HCT116 (cell line): ENCODE measurements around the gene TDRD12. TPM values are rescaled to one million over a fixed set of nuclear protein-coding genes. Genes with fewer than 3 reads are reported as not detected.
"Not testable (repeated sequence)": the region's sequence is repeated elsewhere in the genome, so short reads cannot be mapped to it uniquely, and the experiment has no call there.

Experiments used
- ATAC-seq: fragments of 200-7000 bp; cut with Tn5 transposase; 2 replicates; pipeline ENCODE4 v1.9.1; 2020; ENCODE audit warnings: mild to moderate bottlenecking, moderate library complexity
- BruUV-seq: library from RNA; stranded (reverse); fragments of 400-500 nt; replicated peaks from 2 replicates; lab custom pipeline; 2021; lab: Mats Ljungman, UMichigan
- CTCF ChIA-PET: fragments of 300-600 bp; sonication (Branson Sonifier 250); formaldehyde crosslinking; loops from one replicate; lab custom pipeline; 2021; ENCODE audit warnings: antibody characterized with exemption; lab: Charles Lee
- POLR2A ChIA-PET: fragments of 300-600, 350-600 bp; sonication (Branson Sonifier 250); formaldehyde crosslinking; loops from one replicate; lab custom pipeline; 2021; ENCODE audit warnings: antibody characterized with exemption; lab: Charles Lee
- RAD21 ChIA-PET, 2 experiments: fragments of 300-600 bp; sonication (Branson Sonifier 250); formaldehyde crosslinking; loops; one replicate each; lab custom pipeline; 2023; ENCODE audit warnings: low total read pairs in 2 of 2; ENCODE audit not compliant: uncharacterized antibody in 2 of 2, unreplicated experiment in 2 of 2, low non-redundant PET in 1 of 2; lab: Charles Lee
- DNase-seq: peaks from one replicate; pipeline ENCODE4 v3.0.0-alpha.2; 2010; ENCODE audit warnings: low read depth, low spot score
- H2AFZ ChIP-seq: fragments of 200-600 bp; shearing (Covaris generic), sonication (generic); 2 replicates; pipeline ENCODE4 v1.6.1; 2017; ENCODE audit warnings: low read depth, mixed run types, mixed read lengths, antibody characterized with exemption, low read length; ENCODE audit not compliant: poor library complexity, severe bottlenecking
- H3K27ac ChIP-seq: 2 replicates; pipeline ENCODE4 v1.5.1; 2012; ENCODE audit warnings: low read depth, low read length
- H3K27me3 ChIP-seq: fragments of 200-600 bp; sonication (generic); 2 replicates; pipeline ENCODE4 v1.6.1; 2016; ENCODE audit warnings: mixed run types, low read length, mixed read lengths; ENCODE audit not compliant: insufficient read depth
- H3K36me3 ChIP-seq, 2 experiments: fragments of 200-500 bp in 1 of 2; fragments of 200-600 bp in 1 of 2; sonication (Bioruptor generic) in 1 of 2; sonication (generic) in 1 of 2; 2 replicates each; pipeline versions ENCODE4 v1.5.1 to v1.6.1; 2014 to 2016; ENCODE audit warnings: low read length in 2 of 2, inconsistent platforms in 1 of 2, mixed read lengths in 1 of 2, mixed run types in 1 of 2; ENCODE audit not compliant: insufficient read depth in 2 of 2, control insufficient read depth in 1 of 2
- H3K4me1 ChIP-seq, 2 experiments: fragments of 200-600 bp in 1 of 2; sonication (generic) in 1 of 2; 2 replicates each; pipeline versions ENCODE4 v1.5.1 to v1.6.1; 2012 to 2017; ENCODE audit warnings: low read length in 2 of 2, inconsistent platforms in 1 of 2, mild to moderate bottlenecking in 1 of 2, mixed read lengths in 1 of 2, mixed run types in 1 of 2, moderate library complexity in 1 of 2; ENCODE audit not compliant: insufficient read depth in 2 of 2, control insufficient read depth in 1 of 2
- H3K4me2 ChIP-seq: fragments of 200-600 bp; sonication (generic); 2 replicates; pipeline ENCODE4 v1.6.1; 2017; ENCODE audit warnings: mixed run types, low read length, mixed read lengths
- H3K4me3 ChIP-seq, 2 experiments: fragments of 200-600 bp in 1 of 2; sonication (generic) in 1 of 2; replicated peaks in 1 of 2; 2 replicates each; pipeline ENCODE4 v1.5.1; 2011 to 2016; ENCODE audit warnings: low read length in 2 of 2, control low read depth in 1 of 2, low read depth in 1 of 2, mild to moderate bottlenecking in 1 of 2, mixed read lengths in 1 of 2, mixed run types in 1 of 2
- H3K79me2 ChIP-seq: fragments of 200-600 bp; sonication (generic); 2 replicates; pipeline ENCODE4 v1.6.1; 2017; ENCODE audit warnings: mild to moderate bottlenecking, mixed run types, low read length, moderate library complexity, mixed read lengths; ENCODE audit not compliant: insufficient read depth
- H3K9ac ChIP-seq: fragments of 200-600 bp; sonication (generic); 2 replicates; pipeline ENCODE4 v1.6.1; 2016; ENCODE audit warnings: low read length, mixed read lengths
- H3K9me2 ChIP-seq: fragments of 200-600 bp; sonication (generic), shearing (Covaris generic); 2 replicates; pipeline ENCODE4 v1.6.1; 2017; ENCODE audit warnings: mixed run types, mild to moderate bottlenecking, moderate library complexity; ENCODE audit not compliant: insufficient read depth
- H3K9me3 ChIP-seq, 2 experiments: fragments of 200-500 bp in 1 of 2; fragments of 200-600 bp in 1 of 2; sonication (Bioruptor generic) in 1 of 2; sonication (generic) in 1 of 2; 2 replicates each; pipeline ENCODE4 v1.6.1; 2014 to 2017; ENCODE audit warnings: low read length in 2 of 2, mixed read lengths in 2 of 2, inconsistent platforms in 1 of 2, low read depth in 1 of 2, mild to moderate bottlenecking in 1 of 2, mixed run types in 1 of 2, moderate library complexity in 1 of 2; ENCODE audit not compliant: control insufficient read depth in 1 of 2, insufficient read depth in 1 of 2
- H4K20me1 ChIP-seq: fragments of 200-600 bp; sonication (generic), shearing (Covaris generic); 2 replicates; pipeline ENCODE4 v1.6.1; 2017; ENCODE audit warnings: mixed run types, mild to moderate bottlenecking, moderate library complexity; ENCODE audit not compliant: insufficient read depth
- intact Hi-C: fragments of 100-400 bp; cut with micrococcal nuclease; formaldehyde crosslinking; loops from 2 replicates; pipeline ENCODE4 v1.10.0; 2022
- total RNA-seq: library from RNA; stranded (reverse); gene quantifications from one replicate; pipeline ENCODE4 v1.2.1, GENCODE V29; 2021; ENCODE audit not compliant: unreplicated experiment

TDRD12 gene
- total RNA-seq, 1 experiment from 2014 or later = 0.30 TPM

DNA sequence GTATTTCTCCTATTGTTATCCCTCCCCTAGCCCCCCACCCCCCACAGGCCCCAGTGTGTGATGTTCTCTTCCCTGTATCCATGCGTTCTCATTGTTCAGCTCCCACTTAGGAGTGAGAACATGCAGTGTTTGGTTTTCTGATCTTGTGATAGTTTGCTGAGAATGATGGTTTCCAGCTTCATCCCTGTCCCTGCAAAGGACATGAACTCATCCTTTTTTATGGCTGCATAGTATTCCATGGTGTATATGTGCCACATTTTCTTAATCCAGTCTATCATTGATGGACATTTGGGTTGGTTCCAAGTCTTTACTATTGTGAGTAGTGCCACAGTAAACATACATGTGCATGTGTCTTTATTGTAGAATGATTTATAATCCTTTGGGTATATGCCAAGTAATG lies 62.5 kb downstream of the TDRD12 start:
- H3K27ac ChIP-seq, H3K9me3 ChIP-seq, DNase-seq, H3K27me3 ChIP-seq, intact Hi-C loops, H4K20me1 ChIP-seq, H3K9ac ChIP-seq, ATAC-seq, BruUV-seq, H3K79me2 ChIP-seq, H2AFZ ChIP-seq, H3K9me2 ChIP-seq, H3K4me3 ChIP-seq, H3K4me1 ChIP-seq, H3K4me2 ChIP-seq, POLR2A ChIA-PET, H3K36me3 ChIP-seq, CTCF ChIA-PET, RAD21 ChIA-PET: not testable (repeated sequence)

DNA sequence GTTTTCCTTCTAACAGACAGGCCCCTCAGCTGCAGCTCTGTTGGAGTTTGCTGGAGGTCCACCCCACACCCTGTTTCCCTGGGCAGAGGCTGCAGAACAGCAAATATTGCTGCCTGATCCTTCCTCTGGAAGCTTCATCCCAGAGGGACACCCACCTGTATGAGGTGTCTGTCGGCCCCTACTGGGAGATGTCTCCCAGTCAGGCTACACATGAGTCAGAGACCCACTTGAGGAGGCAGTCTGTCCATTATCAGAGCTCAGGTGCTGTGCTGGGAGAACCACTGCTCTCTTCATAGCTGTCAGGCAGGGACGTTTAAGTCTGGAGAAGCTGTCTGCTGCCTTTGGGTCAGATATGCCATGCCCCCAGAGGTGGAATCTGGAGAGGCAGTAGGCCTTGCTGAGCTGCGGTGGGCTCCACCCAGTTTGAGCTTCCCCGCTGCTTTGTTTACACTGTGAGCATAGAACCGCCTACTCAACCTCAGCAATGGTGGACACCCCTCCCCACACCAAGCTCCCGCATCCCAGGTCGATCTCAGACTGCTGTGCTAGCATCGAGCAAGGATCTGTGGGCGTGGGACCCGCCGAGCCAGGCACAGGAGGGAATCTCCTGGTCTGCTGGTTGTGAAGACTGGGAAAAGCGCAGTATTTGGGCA lies 67.7 kb downstream of the TDRD12 start:
- H3K9ac ChIP-seq, H3K27ac ChIP-seq, H3K9me3 ChIP-seq, BruUV-seq, H3K4me2 ChIP-seq, H3K36me3 ChIP-seq, ATAC-seq, RAD21 ChIA-PET, intact Hi-C loops, H4K20me1 ChIP-seq, H3K4me3 ChIP-seq, CTCF ChIA-PET, H3K79me2 ChIP-seq, DNase-seq, H2AFZ ChIP-seq, H3K27me3 ChIP-seq, H3K9me2 ChIP-seq, H3K4me1 ChIP-seq, POLR2A ChIA-PET: not testable (repeated sequence)

DNA sequence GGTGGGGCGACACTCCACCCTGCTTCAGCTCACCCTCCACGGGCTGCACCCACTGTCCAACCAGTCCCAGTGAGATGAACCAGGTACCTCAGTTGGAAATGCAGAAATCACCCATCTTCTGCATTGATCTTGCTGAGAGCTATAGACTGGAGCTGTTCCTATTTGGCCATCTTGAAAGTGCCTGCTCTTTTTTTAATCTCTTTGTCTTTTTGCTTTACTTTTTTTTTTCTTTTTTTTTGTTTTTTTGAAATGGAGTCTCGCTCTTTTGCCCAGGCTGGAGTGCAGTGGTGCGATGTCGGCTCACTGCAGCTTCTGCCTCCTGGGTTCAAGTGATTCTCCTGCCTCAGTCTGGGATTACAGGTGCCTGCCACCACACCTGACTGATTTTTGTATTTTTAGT lies 68.3 kb downstream of the TDRD12 start:
- H3K4me3 ChIP-seq, H3K9me3 ChIP-seq, H3K9me2 ChIP-seq, H3K79me2 ChIP-seq, POLR2A ChIA-PET, H3K4me1 ChIP-seq, RAD21 ChIA-PET, H3K27me3 ChIP-seq, ATAC-seq, CTCF ChIA-PET, DNase-seq, H3K4me2 ChIP-seq, BruUV-seq, H3K27ac ChIP-seq, H2AFZ ChIP-seq, intact Hi-C loops, H3K9ac ChIP-seq, H3K36me3 ChIP-seq, H4K20me1 ChIP-seq: not testable (repeated sequence)
